Measurements from ENCODE around the gene COCH.

Gene COCH

GRCh38 chr14:30861200-30861599 lies 13.2 kb upstream of the COCH start:
- Histone ChIP-seq H3K4me1 (ENCODE audit: insufficient read depth, low read length, severe bottlenecking) (no peaks in the 10 kb centered on the region), H3K9me2 (ENCODE audit: low read depth, low read length) (no peaks in the 10 kb centered on the region), H3K9me3 (ENCODE audit: low read length) (no peaks in the 10 kb centered on the region), H2AFZ (ENCODE audit: low read length) (no peak overlapping the region), H3K27me3 (ENCODE audit: insufficient read depth, low read length) (no peaks in the 10 kb centered on the region), H3K79me2 (ENCODE audit: insufficient read depth, low read length) (no peaks in the 10 kb centered on the region), H3F3A (ENCODE audit: insufficient read depth, low read length) (no peaks in the 10 kb centered on the region), H3K4me2 (ENCODE audit: low read length) (no peak overlapping the region), H3K36me3 (ENCODE audit: insufficient read depth, low read length) (no peaks in the 10 kb centered on the region), H3K9ac (ENCODE audit: low read length) (no peak overlapping the region), H4K20me1 (ENCODE audit: insufficient read depth, low read length) (no peaks in the 10 kb centered on the region), H3K4me3 (ENCODE audit: low read depth, low read length, poor library complexity, severe bottlenecking) (no peak overlapping the region), H3K27ac (ENCODE audit: low read depth, low read length, poor library complexity, severe bottlenecking) (no peak overlapping the region)
- TF ChIP-seq CTCF (IDR thresholded peaks at IDR 0.05; ENCODE audit: low read length), result no peak

GRCh38 chr14:30864934-30865333 lies 9.4 kb upstream of the COCH start:
- H3K79me2 ChIP-seq (ENCODE audit: insufficient read depth, low read length), result no peaks in the 10 kb centered on the region
- H3K9me3 ChIP-seq (ENCODE audit: low read length), result no peaks in the 10 kb centered on the region
- H3K4me3 ChIP-seq (ENCODE audit: low read depth, low read length, poor library complexity, severe bottlenecking), result no peak overlapping the region
- H2AFZ ChIP-seq (ENCODE audit: low read length), result no peak overlapping the region
- no peak overlapping the region for H3K27ac ChIP-seq (ENCODE audit: low read depth, low read length, poor library complexity, severe bottlenecking)
- H4K20me1 ChIP-seq (ENCODE audit: insufficient read depth, low read length), result no peaks in the 10 kb centered on the region
- no peaks in the 10 kb centered on the region for H3K27me3 ChIP-seq (ENCODE audit: insufficient read depth, low read length)
- H3K36me3 ChIP-seq (ENCODE audit: insufficient read depth, low read length), result no peaks in the 10 kb centered on the region
- no peaks in the 10 kb centered on the region for H3K4me1 ChIP-seq (ENCODE audit: insufficient read depth, low read length, severe bottlenecking)
- H3K9ac ChIP-seq (ENCODE audit: low read length), result no peak overlapping the region
- TF ChIP-seq EZH2 (IDR thresholded peaks at IDR 0.05; ENCODE audit: borderline replicate concordance, low read length) (no peak), CTCF (IDR thresholded peaks at IDR 0.05; ENCODE audit: low read length) (no peak)
- H3K4me2 ChIP-seq (ENCODE audit: low read length), result no peak overlapping the region
- H3F3A ChIP-seq (ENCODE audit: insufficient read depth, low read length), result no peaks in the 10 kb centered on the region
- H3K9me2 ChIP-seq (ENCODE audit: low read depth, low read length), result no peaks in the 10 kb centered on the region

GRCh38 chr14:30868736-30869135 lies 5.6 kb upstream of the COCH start:
- Histone ChIP-seq H4K20me1 (ENCODE audit: insufficient read depth, low read length) (no peaks in the 10 kb centered on the region), H3K27ac (ENCODE audit: low read depth, low read length, poor library complexity, severe bottlenecking) (no peak overlapping the region), H3K27me3 (ENCODE audit: insufficient read depth, low read length) (no peaks in the 10 kb centered on the region), H3K79me2 (ENCODE audit: insufficient read depth, low read length) (no peaks in the 10 kb centered on the region), H3K9me2 (ENCODE audit: low read depth, low read length) (no peaks in the 10 kb centered on the region), H3K9ac (ENCODE audit: low read length) (no peak overlapping the region), H2AFZ (ENCODE audit: low read length) (no peak overlapping the region), H3F3A (ENCODE audit: insufficient read depth, low read length) (no peaks in the 10 kb centered on the region), H3K4me1 (ENCODE audit: insufficient read depth, low read length, severe bottlenecking) (peaks cover 6% of the 10 kb centered on the region), H3K9me3 (ENCODE audit: low read length) (no peaks in the 10 kb centered on the region), H3K4me2 (ENCODE audit: low read length) (no peak overlapping the region), H3K4me3 (ENCODE audit: low read depth, low read length, poor library complexity, severe bottlenecking) (no peak overlapping the region), H3K36me3 (ENCODE audit: insufficient read depth, low read length) (no peaks in the 10 kb centered on the region)
- TF ChIP-seq CTCF (IDR thresholded peaks at IDR 0.05; ENCODE audit: low read length) (no peak), EZH2 (IDR thresholded peaks at IDR 0.05; ENCODE audit: borderline replicate concordance, low read length) (no peak)

Measured in OCI-LY1 (cell line).